GM12891 (cell line): ENCODE measurements around the gene PACSIN1.

Experiments
- DNase-seq: peaks from one replicate; pipeline ENCODE4 v3.0.0; 2011; ENCODE audit warnings: low spot score; ENCODE audit not compliant: insufficient read length
- FAIRE-seq: peaks from 2 replicates; lab custom pipeline; 2011; peaks lifted over from hg19 to GRCh38; lab: Jason Lieb, UNC
- PAX5 ChIP-seq: IDR thresholded peaks from 2 replicates; pipeline ENCODE4 v1.6.1; 2011; ENCODE audit warnings: low read length, moderate library complexity, mild to moderate bottlenecking; ENCODE audit not compliant: insufficient read depth, severe bottlenecking
- POLR2A ChIP-seq: IDR thresholded peaks from 2 replicates; pipeline ENCODE4 v1.6.1; 2011; ENCODE audit warnings: low read depth, low read length, control low read depth
- POLR2AphosphoS5 ChIP-seq: IDR thresholded peaks from 2 replicates; pipeline ENCODE4 v1.6.1; 2011; ENCODE audit warnings: low read depth, low read length, control low read depth
- POU2F2 ChIP-seq: IDR thresholded peaks from 2 replicates; pipeline ENCODE4 v1.6.1; 2011; ENCODE audit warnings: low read depth, mild to moderate bottlenecking, control low read depth, low read length, moderate library complexity
- SPI1 ChIP-seq: IDR thresholded peaks from 2 replicates; pipeline ENCODE4 v1.6.1; 2011; ENCODE audit warnings: low read depth, low read length, control low read depth
- TAF1 ChIP-seq: IDR thresholded peaks from 2 replicates; pipeline ENCODE4 v1.6.1; 2011; ENCODE audit warnings: low read depth, low read length, control low read depth

PACSIN1 gene

GRCh38 chr6:34574647-34575293 lies 108.9 kb downstream of the PACSIN1 start:
- no peak for DNase-seq
- no peak for FAIRE-seq
- TF ChIP-seq PAX5 (no peak), SPI1 (no peak), POLR2AphosphoS5 (peak; percentile 23; the same call in 1 of the 2 replicates)

DNA sequence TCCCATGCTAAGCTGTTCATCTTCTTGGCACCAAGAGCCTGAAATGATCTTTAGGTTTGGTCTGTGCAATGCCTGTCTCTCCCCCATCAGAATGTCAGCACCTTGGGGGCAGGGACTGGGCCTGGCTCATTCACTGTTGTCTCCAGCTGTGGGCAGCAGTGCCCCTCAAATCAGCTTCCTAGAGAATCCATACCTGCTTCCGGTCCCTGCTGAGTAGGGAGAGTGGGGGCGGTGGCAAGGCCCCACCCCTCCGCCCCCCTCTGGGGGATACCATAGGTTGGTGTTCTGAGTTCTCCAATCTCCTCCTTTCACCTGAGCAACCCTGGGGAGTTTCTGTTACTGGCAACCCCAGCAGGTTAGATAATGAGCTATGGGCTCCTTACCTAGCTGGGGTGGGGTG lies 109.5 kb downstream of the PACSIN1 start:
- FAIRE-seq (no peak), DNase-seq (no peak)
- TF ChIP-seq PAX5 = no peak
- TF ChIP-seq POLR2AphosphoS5 = peak; percentile 3; the same call in 1 of the 2 replicates

- no peak for FAIRE-seq
- no peak for TF ChIP-seq POLR2A
- no peak for DNase-seq
Measured at GRCh38 chr6:34576286-34576955, 110.5 kb downstream of the PACSIN1 start.

DNA sequence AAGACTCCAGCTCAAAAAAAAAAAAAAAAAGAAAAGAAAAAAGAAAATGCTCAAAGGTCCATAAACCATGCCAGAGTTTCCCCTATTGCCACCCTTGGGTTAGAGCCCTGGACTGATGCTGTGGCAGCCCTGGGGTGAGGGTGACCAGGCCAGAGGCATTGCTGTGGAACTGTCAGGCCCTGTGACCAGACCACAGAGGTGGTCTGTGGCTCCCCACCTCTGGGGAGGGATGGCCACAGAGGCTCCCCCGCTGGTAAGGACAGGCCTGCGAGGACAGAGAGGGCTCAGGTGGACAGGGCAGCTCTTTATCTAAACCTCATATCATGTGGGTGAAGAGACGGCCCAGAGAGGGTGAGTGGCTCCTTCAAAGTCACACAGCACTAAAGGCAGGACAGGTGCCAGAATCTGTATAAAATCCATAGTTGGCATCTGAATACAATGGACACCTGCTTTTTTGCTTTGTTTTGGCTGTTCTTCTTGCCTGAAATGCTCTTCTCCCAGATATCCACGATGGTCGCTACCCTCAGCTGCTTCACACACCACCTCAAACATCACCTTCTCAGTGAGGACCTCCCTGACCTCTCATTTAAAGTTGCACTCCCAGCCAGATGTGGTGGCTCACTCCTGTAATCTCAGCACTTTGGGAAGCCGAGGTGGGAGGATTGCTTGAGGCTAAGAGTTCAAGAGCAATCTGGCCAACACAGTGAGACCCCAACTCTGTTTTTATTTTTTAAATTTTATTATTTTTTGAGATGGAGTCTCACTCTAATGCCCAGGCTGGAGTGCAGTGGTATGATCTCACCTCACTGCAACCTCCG lies 112.8 kb downstream of the PACSIN1 start:
- no peak for TF ChIP-seq PAX5
- TF ChIP-seq POLR2AphosphoS5 = no peak
- TF ChIP-seq TAF1 = no peak
- no peak for TF ChIP-seq POLR2A
- no peak for TF ChIP-seq POU2F2
- TF ChIP-seq SPI1 = no peak
- FAIRE-seq (no peak), DNase-seq (no peak)

DNA sequence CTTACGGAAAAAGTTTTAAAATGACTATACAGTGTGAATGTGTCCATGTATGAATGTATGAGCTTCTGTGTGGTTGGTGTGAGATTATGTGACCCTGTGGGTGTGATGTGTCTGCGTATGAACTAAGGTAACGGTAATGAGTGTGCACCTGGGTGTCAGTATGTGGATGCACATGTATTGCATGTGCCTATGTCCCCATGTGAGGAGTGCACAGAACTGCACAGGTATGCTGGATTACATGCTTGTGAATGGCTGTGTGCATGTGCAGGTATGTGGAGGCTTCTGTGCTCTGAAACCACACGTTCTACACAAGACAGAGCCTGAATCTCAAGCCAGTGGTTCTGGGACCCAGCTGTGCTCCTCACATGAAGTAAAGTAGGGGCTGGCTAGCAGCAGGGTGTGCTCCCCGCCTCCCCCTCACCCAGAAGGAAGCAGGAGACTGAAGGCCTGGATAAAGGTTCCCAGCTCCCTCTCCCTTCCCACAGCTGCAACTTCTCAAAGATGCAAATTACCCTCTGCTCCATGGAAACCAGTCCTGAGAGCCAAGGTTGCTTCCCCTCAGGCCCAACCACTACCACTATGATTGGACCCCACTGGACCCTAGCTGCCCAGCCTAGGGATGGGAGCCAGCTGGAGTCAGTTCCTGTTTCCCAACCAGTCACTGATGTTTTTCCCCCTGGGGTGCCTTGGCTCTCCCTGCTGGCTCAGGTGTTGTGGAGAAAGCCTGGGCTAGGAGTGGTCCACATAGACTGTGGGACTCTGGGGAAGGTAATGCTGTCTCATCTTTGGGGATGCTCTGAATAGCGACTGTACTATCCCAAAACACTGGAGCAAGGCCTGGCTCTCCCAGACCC lies 115.1 kb downstream of the PACSIN1 start:
- FAIRE-seq = no peak
- TF ChIP-seq POLR2A (no peak), SPI1 (0 out of 2 replicates have a peak, but pooled peaks have one; percentile 10)
- DNase-seq = no peak

DNA sequence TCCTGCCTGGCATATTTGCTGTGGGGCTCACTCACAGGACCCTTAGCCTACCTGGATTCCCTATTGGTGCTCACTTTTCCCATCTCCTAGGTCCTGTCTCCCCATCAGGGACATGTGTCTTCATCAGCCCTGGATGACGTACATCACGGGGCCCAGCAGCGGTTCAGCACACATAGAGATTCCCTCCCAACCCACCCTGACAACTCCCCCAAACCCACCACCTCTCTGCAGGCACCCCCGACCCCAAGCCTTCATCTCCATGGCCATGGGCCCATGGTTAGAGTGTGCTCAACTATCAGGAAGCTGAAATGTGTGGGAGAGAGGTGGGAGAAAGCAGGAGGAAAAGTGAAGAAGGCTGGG lies 115.7 kb downstream of the PACSIN1 start:
- no peak for TF ChIP-seq PAX5
- no peak for TF ChIP-seq POU2F2
- no peak for TF ChIP-seq POLR2AphosphoS5
- no peak for TF ChIP-seq TAF1
- no peak for TF ChIP-seq SPI1
- no peak for TF ChIP-seq POLR2A
- FAIRE-seq (no peak), DNase-seq (no peak)

DNA sequence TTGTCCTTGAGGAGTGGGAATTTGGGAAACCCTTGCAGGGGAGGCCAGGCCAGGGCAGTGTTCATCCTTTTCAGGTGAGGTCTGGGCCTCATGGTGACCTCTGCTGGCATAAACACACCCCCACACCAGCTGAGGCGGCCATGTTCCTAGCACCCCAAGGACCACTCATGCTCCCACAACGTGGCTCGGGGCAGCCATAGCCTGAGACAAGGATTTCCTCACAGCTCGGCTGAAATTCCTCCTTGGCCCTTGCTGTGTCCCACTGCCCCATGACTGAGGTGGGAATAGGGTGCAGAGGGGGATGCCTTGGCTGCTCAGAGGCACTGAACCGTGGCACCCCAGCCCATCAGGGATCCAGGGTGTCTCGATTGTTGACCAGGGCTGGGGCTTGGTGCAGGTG lies 117.6 kb downstream of the PACSIN1 start:
- TF ChIP-seq POU2F2 (no peak), POLR2A (no peak), TAF1 (no peak), SPI1 (no peak)
- DNase-seq (no peak), FAIRE-seq (no peak)

GRCh38 chr6:34583861-34584604 lies 118.2 kb downstream of the PACSIN1 start:
- DNase-seq = no peak
- no peak for FAIRE-seq
- no peak for TF ChIP-seq PAX5
- no peak for TF ChIP-seq POU2F2
- TF ChIP-seq SPI1 = no peak
- no peak for TF ChIP-seq TAF1
- no peak for TF ChIP-seq POLR2A
- TF ChIP-seq POLR2AphosphoS5 = no peak

DNA sequence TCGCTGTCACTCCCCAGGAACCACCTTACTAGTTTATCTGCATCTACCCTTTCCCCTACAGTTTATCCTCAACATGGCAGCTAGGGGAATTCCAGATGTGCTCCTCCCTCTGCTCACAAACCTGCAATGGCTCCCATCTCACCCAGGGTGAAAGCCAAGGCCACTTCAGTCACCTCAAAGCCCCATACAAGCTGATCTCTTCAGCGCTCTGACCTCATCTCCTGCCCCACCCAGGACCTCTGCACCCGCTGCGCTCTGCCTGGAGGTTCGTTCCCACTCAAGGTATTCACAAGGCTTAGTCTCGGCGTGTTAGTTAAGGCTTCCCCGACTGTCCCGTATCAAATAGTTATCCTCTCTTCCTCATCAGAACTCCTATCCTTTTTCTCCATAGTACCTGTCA lies 118.8 kb downstream of the PACSIN1 start:
- no peak for TF ChIP-seq POU2F2
- TF ChIP-seq PAX5 = no peak
- no peak for TF ChIP-seq SPI1
- TF ChIP-seq POLR2A = no peak
- no peak for TF ChIP-seq POLR2AphosphoS5
- no peak for TF ChIP-seq TAF1
- FAIRE-seq (no peak), DNase-seq (no peak)
